ENCODE results near the gene TBC1D5. TPM values are rescaled to one million over a fixed set of nuclear protein-coding genes. Genes with fewer than 3 reads are reported as not detected.
"Not testable (repeated sequence)": the region's sequence is repeated elsewhere in the genome, so short reads cannot be mapped to it uniquely, and the experiment has no call there.

TBC1D5 gene
- total RNA-seq, 1 donor from 2014 or later, result 108 TPM

- Histone ChIP-seq H2AFZ (replicated peaks) (no peak overlapping the region), H3K9me3 (ENCODE audit: low read depth) (no peaks in the 10 kb centered on the region), H3K27ac (no peak overlapping the region), H4K20me1 (ENCODE audit: low read depth) (no peaks in the 10 kb centered on the region), H3K9ac (no peak overlapping the region), H3K4me3 (no peak overlapping the region), H3F3A (ENCODE audit: low read depth) (no peaks in the 10 kb centered on the region), H3K4me2 (no peak overlapping the region), H3K36me3 (no peaks in the 10 kb centered on the region), H3K79me2 (ENCODE audit: low read depth) (no peaks in the 10 kb centered on the region), H3K4me1 (no peaks in the 10 kb centered on the region), H3K27me3 (no peaks in the 10 kb centered on the region)
- Mint-ChIP-seq H3K36me3 (no peaks in the 10 kb centered on the region), H3K27me3 (ENCODE audit: insufficient read depth, low read depth) (peaks cover 2% of the 10 kb centered on the region), H3K4me1 (no peaks in the 10 kb centered on the region), H3K27ac (no peak overlapping the region), H3K4me3 (no peak overlapping the region), H3K9me3 (no peaks in the 10 kb centered on the region)
- DNase-seq (ENCODE audit: low spot score), result no peak
- no peak for TF ChIP-seq CTCF (IDR thresholded peaks at IDR 0.05)
- no peak for TF ChIP-seq EZH2phosphoT487 (IDR thresholded peaks at IDR 0.05)
- TF ChIP-seq EZH2 (IDR thresholded peaks at IDR 0.05), result no peak
These were observed 102.7 kb downstream of the TBC1D5 start for GRCh38 chr3:17639765-17640164.

- Histone ChIP-seq H3K36me3 (no peaks in the 10 kb centered on the region), H3K27me3 (no peaks in the 10 kb centered on the region), H3F3A (ENCODE audit: low read depth) (no peaks in the 10 kb centered on the region), H3K9ac (no peak overlapping the region), H2AFZ (replicated peaks) (no peak overlapping the region), H4K20me1 (ENCODE audit: low read depth) (no peaks in the 10 kb centered on the region), H3K4me2 (no peak overlapping the region), H3K4me1 (no peaks in the 10 kb centered on the region), H3K79me2 (ENCODE audit: low read depth) (no peaks in the 10 kb centered on the region), H3K4me3 (no peak overlapping the region), H3K9me3 (ENCODE audit: low read depth) (no peaks in the 10 kb centered on the region), H3K27ac (no peak overlapping the region)
- H3K9me3 Mint-ChIP-seq, result no peaks in the 10 kb centered on the region
- no peaks in the 10 kb centered on the region for H3K36me3 Mint-ChIP-seq
- no peak for TF ChIP-seq EZH2 (IDR thresholded peaks at IDR 0.05)
- no peak for DNase-seq (ENCODE audit: low spot score)
- H3K4me1 Mint-ChIP-seq, result no peaks in the 10 kb centered on the region
- H3K27me3 Mint-ChIP-seq (ENCODE audit: insufficient read depth, low read depth), result peaks cover 2% of the 10 kb centered on the region
- H3K4me3 Mint-ChIP-seq, result no peak overlapping the region
- no peak overlapping the region for H3K27ac Mint-ChIP-seq
These were observed 103.2 kb downstream of the TBC1D5 start for GRCh38 chr3:17639257-17639656.

- Histone ChIP-seq H3K4me1 (no peaks in the 10 kb centered on the region), H3K27me3 (no peaks in the 10 kb centered on the region), H3K9me3 (ENCODE audit: low read depth) (no peaks in the 10 kb centered on the region), H3F3A (ENCODE audit: low read depth) (no peaks in the 10 kb centered on the region), H3K4me2 (no peak overlapping the region), H3K9ac (no peak overlapping the region), H3K36me3 (no peaks in the 10 kb centered on the region), H3K4me3 (no peak overlapping the region), H3K27ac (no peak overlapping the region), H2AFZ (replicated peaks) (no peak overlapping the region), H4K20me1 (ENCODE audit: low read depth) (no peaks in the 10 kb centered on the region), H3K79me2 (ENCODE audit: low read depth) (no peaks in the 10 kb centered on the region)
- Mint-ChIP-seq H3K9me3 (no peaks in the 10 kb centered on the region), H3K36me3 (no peaks in the 10 kb centered on the region), H3K27ac (no peak overlapping the region), H3K4me3 (no peak overlapping the region), H3K27me3 (ENCODE audit: insufficient read depth, low read depth) (peaks cover 2% of the 10 kb centered on the region), H3K4me1 (no peaks in the 10 kb centered on the region)
- no peak for DNase-seq (ENCODE audit: low spot score)
- TF ChIP-seq EZH2phosphoT487 (IDR thresholded peaks at IDR 0.05), result no peak
- no peak for TF ChIP-seq CTCF (IDR thresholded peaks at IDR 0.05)
- TF ChIP-seq EZH2 (IDR thresholded peaks at IDR 0.05), result no peak
These were observed 104.1 kb downstream of the TBC1D5 start for GRCh38 chr3:17638356-17638755.

- not testable (repeated sequence) for H4K20me1 ChIP-seq (ENCODE audit: low read depth); H3K36me3 ChIP-seq; H3K9ac ChIP-seq; H3K4me3 ChIP-seq; H3K27me3 Mint-ChIP-seq (ENCODE audit: insufficient read depth, low read depth); H3K4me3 Mint-ChIP-seq; H3K9me3 Mint-ChIP-seq; H3K27ac ChIP-seq; H3K4me2 ChIP-seq; H3K27ac Mint-ChIP-seq; H3F3A ChIP-seq (ENCODE audit: low read depth); H3K36me3 Mint-ChIP-seq; H3K4me1 ChIP-seq; H3K79me2 ChIP-seq (ENCODE audit: low read depth); DNase-seq (ENCODE audit: low spot score); H3K9me3 ChIP-seq (ENCODE audit: low read depth); H3K27me3 ChIP-seq; H2AFZ ChIP-seq (replicated peaks); H3K4me1 Mint-ChIP-seq
These were observed 106.8 kb downstream of the TBC1D5 start for GRCh38 chr3:17635675-17636074.

Measured in neural progenitor cell (in vitro differentiated cells).